ENCODE data around the gene SMOC2. TPM values are rescaled to one million over a fixed set of nuclear protein-coding genes. Genes with fewer than 3 reads are reported as not detected.
"Not testable (repeated sequence)": the region's sequence is repeated elsewhere in the genome, so short reads cannot be mapped to it uniquely, and the experiment has no call there.

SMOC2 gene
- total RNA-seq, 1 experiment from 2014 or later = 0.45 TPM

DNA sequence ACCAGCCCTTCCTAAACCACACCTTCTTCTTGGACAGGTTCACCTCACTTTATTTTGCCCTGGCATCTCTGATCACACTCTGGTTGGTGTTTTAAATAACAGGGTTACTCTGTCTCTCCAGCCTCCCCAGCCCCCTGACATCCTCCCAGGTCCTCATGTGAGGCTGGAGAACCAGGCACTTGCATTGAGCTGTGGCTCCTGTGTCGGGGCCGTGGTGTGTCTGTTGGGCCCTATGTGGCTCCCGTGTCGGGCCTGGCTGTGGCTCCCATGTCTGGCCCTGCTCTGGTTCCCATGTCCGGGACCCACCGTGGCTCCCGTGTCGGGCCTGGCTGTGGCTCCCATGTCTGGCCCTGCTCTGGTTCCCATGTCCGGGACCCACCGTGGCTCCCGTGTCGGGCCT lies 170.0 kb downstream of the SMOC2 start:
- not testable (repeated sequence) for H3K27me3 ChIP-seq (ENCODE audit: control insufficient read depth, insufficient read depth, low read length); H3K4me3 ChIP-seq (ENCODE audit: insufficient read depth, low read depth, low read length); H3K36me3 ChIP-seq (replicated peaks; ENCODE audit: control insufficient read depth, insufficient read depth, low read length); DNase-seq

DNA sequence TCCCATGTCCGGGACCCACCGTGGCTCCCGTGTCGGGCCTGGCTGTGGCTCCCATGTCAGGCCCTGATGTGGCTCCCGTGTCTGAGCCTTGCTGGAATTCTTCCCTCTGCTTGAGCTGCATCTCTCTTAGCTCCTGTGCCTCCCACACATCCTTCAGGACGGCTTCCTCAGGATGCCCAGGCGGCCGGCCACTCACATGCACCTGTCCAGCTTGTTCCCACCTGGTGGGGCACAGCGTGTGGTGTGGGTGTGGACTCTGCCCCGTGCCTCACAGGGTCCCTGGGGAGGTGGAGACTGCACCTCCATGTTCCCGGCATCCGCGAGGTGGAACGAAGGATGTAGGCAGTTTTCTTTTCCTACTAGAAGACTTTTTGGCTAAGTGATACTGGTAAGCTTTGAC lies 170.7 kb downstream of the SMOC2 start:
- H3K36me3 ChIP-seq (replicated peaks; ENCODE audit: control insufficient read depth, insufficient read depth, low read length) = no peaks in the 10 kb centered on the region
- no peaks in the 10 kb centered on the region for H3K27me3 ChIP-seq (ENCODE audit: control insufficient read depth, insufficient read depth, low read length)
- DNase-seq = no peak
- H3K4me3 ChIP-seq (ENCODE audit: insufficient read depth, low read depth, low read length) = no peak overlapping the region

DNA sequence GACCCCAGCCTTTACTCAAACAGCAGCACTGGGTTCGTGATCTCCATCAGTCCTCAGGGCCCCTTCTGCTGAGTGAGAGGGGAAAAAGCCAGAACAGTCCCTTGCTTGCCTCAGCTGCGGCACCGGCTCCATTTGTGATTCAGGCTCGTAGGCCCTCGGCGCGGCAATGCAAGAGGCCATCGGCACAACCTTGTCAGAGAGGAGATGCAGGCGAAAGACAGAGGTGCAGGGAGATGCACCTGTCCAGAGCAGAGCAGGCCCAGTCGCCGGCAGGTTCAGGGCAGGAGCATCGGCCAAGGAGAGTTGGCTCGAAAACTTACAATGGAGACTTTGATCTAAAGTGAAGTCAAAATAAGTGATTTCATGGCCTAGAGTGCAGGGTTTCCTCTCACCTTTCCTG lies 171.6 kb downstream of the SMOC2 start:
- H3K4me3 ChIP-seq (ENCODE audit: insufficient read depth, low read depth, low read length) = no peak overlapping the region
- DNase-seq = no peak
- H3K27me3 ChIP-seq (ENCODE audit: control insufficient read depth, insufficient read depth, low read length) = no peaks in the 10 kb centered on the region
- H3K36me3 ChIP-seq (replicated peaks; ENCODE audit: control insufficient read depth, insufficient read depth, low read length) = no peaks in the 10 kb centered on the region

DNA sequence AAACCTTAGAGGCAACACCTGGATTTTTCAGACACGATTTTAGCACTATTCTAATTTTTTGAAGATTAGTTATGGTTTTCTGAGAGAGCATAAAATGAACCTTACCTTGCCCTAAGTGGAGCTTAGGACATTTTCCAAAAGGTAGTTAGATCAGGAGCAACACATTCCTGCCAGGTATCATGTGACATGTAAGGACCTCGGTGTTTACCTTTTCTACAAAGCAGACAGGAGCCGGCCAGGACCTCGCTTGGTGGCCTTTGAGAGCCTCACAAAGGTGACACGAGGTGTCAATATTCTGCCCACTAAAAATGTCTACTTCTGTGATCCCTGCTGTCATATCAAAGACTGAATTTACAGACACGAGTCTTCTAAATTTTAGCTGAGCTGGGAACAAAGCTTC lies 174.9 kb downstream of the SMOC2 start:
- Histone ChIP-seq H3K4me3 (ENCODE audit: insufficient read depth, low read depth, low read length) (no peak overlapping the region), H3K27me3 (ENCODE audit: control insufficient read depth, insufficient read depth, low read length) (no peaks in the 10 kb centered on the region), H3K36me3 (replicated peaks; ENCODE audit: control insufficient read depth, insufficient read depth, low read length) (no peaks in the 10 kb centered on the region)
- no peak for DNase-seq

DNA sequence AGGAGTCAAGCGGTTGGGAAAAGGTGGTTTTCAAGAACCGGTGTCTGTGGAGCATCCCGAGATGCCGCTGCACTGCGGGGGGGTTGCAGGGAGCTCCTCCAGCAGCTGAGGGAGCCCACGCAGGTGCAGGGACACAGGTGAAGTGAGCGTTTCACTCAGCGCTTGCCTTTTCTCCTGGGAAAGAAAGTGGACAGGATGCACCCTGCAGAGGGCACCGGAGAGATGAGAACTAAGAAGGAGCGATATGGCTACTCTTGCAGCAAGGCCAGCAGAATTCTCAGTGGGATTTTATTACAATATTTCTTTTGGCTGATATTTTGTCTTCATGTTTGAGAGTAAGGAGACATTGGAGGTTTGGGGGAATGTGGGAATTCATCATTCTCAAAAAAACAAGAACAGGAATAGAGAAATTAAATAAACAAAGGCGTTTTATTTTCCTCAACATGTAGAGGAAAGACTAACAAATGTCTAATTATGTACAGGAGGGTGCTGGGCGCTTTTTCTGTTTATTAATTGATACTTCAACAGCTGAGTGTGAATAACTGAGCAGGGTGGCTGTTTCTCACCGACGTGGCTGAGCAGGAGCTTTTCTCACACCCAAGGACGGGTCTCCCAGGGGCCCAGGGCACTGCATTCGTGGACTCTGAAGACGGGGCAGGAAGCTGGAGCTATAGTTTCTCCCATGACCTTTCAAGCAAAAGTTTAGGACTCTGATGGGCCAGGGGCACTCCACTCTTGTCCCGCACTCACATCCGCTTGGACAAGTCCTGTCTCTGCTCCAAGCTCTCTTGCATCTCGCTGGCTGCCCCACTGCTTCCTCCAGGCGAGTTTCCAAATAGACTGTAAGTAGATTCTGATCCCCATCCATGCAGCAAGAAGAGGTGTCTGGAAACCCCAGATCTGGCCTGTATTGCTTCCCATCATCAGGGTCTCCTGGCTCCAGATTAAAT lies 176.1 kb downstream of the SMOC2 start:
- Histone ChIP-seq H3K27me3 (ENCODE audit: control insufficient read depth, insufficient read depth, low read length) (no peaks in the 10 kb centered on the region), H3K4me3 (ENCODE audit: insufficient read depth, low read depth, low read length) (no peak overlapping the region), H3K36me3 (replicated peaks; ENCODE audit: control insufficient read depth, insufficient read depth, low read length) (no peaks in the 10 kb centered on the region)
- peak; percentile 82 for DNase-seq

DNA sequence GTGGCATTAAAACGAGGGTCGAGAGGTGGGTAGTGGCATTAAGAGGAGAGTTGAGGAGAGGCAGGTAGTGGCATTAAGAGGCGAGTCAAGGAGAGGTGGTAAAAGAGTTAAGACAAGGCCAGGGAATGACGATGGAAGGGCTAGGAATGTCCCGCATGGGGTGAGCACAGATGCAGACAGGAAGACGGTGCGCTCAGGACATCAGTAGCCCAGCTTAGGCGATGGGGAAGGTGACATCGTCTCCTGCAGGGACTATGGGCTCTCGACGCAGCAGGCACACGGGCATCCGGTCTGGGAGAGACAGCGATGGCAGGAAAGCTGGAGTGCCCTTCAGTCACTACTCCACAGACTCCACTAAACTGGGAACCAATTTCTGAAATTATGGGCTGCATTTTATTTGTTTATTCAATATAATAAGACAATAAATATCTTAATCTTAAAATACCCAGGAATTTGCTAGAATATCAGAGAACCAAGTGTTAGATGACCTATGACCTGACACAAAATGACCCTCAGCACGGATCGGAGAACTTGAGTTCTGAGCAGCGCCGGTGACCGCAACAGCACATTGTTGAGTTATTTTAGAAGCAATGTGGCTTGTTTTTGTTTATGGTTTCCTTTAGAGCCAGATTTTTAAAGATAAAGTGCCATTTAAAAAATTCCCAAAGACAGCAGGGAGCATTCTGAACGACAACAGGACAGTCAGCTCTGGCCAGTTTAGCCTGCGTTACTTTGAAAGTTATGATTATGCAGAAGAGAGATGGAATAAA lies 177.7 kb downstream of the SMOC2 start:
- DNase-seq = no peak
- Histone ChIP-seq H3K36me3 (replicated peaks; ENCODE audit: control insufficient read depth, insufficient read depth, low read length) (no peaks in the 10 kb centered on the region), H3K27me3 (ENCODE audit: control insufficient read depth, insufficient read depth, low read length) (no peaks in the 10 kb centered on the region), H3K4me3 (ENCODE audit: insufficient read depth, low read depth, low read length) (no peak overlapping the region)

DNA sequence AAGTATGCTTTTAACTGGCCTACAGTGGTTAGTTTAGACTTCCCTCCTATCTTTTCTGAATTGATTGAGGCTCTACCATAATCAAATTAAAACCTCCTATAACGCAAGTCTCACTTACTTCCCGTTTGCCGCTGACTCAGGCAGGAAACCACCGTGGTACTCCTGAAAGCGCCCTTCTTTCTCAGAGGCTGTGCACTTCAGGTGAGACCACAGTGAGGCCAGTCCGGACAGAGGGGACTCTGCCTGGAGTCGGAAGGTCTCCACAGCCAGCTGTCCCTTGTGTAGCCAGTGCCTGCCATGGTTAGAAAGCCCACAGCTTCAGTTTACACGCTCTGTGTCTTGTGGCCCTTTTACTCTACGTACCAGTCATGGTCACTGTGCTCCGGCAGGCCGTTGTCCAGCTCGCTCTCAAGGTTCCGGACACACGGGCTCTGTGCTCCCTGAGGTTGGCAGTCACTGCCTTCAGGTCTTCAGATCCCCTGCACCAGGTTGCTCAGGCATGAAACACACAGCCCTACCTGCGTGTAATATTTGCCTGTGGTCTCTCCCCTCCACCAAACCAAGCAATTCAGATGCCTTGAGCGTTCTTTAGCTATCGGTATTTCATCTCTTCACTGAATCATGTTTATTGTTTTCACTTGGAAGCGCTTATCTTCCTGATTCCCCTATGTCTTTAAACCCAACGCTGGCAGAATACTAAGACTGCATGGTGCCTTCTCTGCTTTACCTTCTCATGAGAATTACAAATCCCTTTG lies 178.8 kb downstream of the SMOC2 start:
- H3K27me3 ChIP-seq (ENCODE audit: control insufficient read depth, insufficient read depth, low read length) = no peaks in the 10 kb centered on the region
- no peaks in the 10 kb centered on the region for H3K36me3 ChIP-seq (replicated peaks; ENCODE audit: control insufficient read depth, insufficient read depth, low read length)
- no peak for DNase-seq
- H3K4me3 ChIP-seq (ENCODE audit: insufficient read depth, low read depth, low read length) = no peak overlapping the region

DNA sequence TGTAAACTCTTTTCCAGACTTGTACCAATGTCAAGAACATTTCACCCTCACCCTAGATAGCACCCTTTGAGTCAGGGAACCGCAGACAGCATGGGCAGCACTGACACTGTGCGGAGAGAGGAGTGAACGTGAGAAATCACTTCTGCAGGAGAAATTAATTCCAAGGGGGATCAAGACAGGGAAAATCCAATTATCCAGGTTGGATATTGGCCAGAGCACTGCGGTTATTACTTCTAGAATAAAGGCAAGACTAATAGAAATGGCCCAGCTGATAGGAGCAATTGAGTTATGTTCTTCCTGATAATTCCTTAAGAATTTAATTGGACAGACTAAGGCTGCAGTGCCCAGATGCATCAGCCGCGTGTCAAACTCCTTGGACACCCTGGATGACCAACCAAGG lies 179.6 kb downstream of the SMOC2 start:
- H3K27me3 ChIP-seq (ENCODE audit: control insufficient read depth, insufficient read depth, low read length) = no peaks in the 10 kb centered on the region
- no peak for DNase-seq
- no peak overlapping the region for H3K4me3 ChIP-seq (ENCODE audit: insufficient read depth, low read depth, low read length)
- no peaks in the 10 kb centered on the region for H3K36me3 ChIP-seq (replicated peaks; ENCODE audit: control insufficient read depth, insufficient read depth, low read length)

DNA sequence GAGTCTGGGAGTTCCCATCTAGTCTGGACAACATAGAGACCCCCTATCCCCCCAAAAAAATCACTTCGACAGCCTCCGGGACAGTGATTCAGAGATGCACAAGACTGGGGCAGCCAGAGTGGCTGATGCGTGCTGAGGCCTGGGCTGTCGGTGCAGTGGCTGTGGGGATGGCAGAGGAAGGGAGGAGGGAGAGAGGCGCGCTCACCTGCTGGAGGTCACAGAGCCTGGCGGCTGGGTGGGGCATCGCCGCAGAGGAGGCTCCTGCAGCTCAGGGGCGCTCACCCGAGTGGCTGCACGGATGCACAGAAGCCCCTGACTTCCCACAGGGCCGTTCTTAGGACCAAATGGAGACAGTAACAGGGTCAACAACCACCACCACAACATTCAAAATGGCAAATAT lies 182.8 kb downstream of the SMOC2 start:
- H3K4me3 ChIP-seq (ENCODE audit: insufficient read depth, low read depth, low read length) = no peak overlapping the region
- no peaks in the 10 kb centered on the region for H3K36me3 ChIP-seq (replicated peaks; ENCODE audit: control insufficient read depth, insufficient read depth, low read length)
- no peaks in the 10 kb centered on the region for H3K27me3 ChIP-seq (ENCODE audit: control insufficient read depth, insufficient read depth, low read length)
- DNase-seq = peak; percentile 83

DNA sequence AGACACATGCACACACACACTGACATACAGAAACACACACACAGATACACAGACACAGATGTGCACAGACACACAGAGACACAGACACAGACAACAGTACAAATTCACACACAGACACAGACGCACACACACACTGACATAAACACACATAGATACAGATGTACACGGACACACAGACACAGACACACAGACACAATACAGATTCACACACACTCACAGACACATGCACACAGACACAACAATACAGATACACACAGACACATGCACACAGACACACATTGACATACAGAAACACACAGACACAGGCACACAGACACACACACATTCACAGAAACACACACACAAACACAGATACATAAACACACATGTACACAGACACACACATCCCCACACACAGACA lies 183.6 kb downstream of the SMOC2 start:
- no peak for DNase-seq
- H3K27me3 ChIP-seq (ENCODE audit: control insufficient read depth, insufficient read depth, low read length) = no peaks in the 10 kb centered on the region
- H3K4me3 ChIP-seq (ENCODE audit: insufficient read depth, low read depth, low read length) = no peak overlapping the region
- H3K36me3 ChIP-seq (replicated peaks; ENCODE audit: control insufficient read depth, insufficient read depth, low read length) = no peaks in the 10 kb centered on the region

DNA sequence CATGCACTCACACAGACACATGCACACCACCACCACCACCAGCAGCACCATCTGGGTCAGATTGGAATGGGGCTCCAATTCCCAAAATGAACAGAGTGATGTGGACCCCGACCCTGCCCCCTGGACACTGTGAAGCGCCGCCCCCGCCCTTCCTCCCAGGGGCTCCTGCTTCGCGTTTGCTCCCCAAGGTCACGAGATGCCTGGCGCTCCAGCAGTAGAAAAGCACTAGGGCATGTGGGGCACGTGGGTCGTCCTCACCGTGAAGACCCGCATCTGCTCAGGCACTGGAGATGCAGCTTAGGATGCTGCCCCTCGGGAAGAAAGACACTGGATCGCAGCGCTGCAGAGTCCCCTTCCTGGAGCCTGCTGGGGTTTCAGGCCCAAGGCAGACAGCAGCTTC lies 184.0 kb downstream of the SMOC2 start:
- no peak overlapping the region for H3K4me3 ChIP-seq (ENCODE audit: insufficient read depth, low read depth, low read length)
- no peaks in the 10 kb centered on the region for H3K36me3 ChIP-seq (replicated peaks; ENCODE audit: control insufficient read depth, insufficient read depth, low read length)
- H3K27me3 ChIP-seq (ENCODE audit: control insufficient read depth, insufficient read depth, low read length) = no peaks in the 10 kb centered on the region
- no peak for DNase-seq

DNA sequence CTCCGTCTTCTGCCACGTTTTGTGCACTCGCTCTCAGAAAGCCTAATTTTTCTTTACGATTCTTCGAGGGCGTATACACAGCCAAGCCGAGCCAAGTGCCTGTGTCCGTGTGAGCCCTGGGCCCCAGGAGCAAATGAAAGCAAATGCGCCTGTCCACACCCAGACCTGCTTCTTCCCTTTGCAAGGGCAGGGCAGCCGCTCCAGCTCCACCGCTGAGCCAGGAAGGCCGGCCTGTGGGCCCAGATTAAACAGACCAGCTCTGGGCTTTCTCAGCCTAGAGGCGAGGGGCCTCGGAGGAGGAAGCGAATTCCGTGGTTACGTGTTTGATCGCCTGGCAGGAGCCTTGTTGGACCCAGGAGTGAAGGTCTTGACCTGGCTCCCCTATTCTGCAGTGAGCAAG lies 184.6 kb downstream of the SMOC2 start:
- DNase-seq = no peak
- no peaks in the 10 kb centered on the region for H3K36me3 ChIP-seq (replicated peaks; ENCODE audit: control insufficient read depth, insufficient read depth, low read length)
- H3K4me3 ChIP-seq (ENCODE audit: insufficient read depth, low read depth, low read length) = no peak overlapping the region
- H3K27me3 ChIP-seq (ENCODE audit: control insufficient read depth, insufficient read depth, low read length) = no peaks in the 10 kb centered on the region

DNA sequence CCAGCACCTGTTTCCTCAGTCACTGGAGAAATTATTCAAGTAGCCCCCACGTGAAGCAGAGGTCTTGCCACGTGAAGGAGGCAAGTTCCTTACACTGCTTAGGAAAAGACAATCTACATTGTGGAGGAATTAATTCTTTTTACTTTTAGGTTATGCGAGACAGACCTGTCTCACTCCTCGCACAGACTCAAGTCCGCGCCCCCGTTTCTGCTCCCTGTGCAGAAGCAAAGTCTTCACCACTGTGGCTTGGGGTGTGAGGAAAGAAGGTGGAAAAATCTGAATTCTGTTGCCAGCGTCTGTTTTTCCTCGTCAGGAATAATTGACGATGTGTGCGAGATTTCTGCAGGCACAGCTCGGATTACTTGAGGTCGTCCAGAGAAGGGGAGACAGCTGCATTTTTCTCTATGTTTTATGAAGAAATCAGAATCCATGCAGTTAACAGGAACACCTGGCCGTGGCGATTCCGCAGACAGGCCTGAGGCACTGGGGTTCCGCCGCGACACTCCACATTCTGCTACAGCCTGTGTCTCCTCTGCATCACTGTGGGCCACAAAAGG lies 185.1 kb downstream of the SMOC2 start:
- Histone ChIP-seq H3K36me3 (replicated peaks; ENCODE audit: control insufficient read depth, insufficient read depth, low read length) (no peaks in the 10 kb centered on the region), H3K27me3 (ENCODE audit: control insufficient read depth, insufficient read depth, low read length) (no peaks in the 10 kb centered on the region), H3K4me3 (ENCODE audit: insufficient read depth, low read depth, low read length) (no peak overlapping the region)
- DNase-seq = no peak

DNA sequence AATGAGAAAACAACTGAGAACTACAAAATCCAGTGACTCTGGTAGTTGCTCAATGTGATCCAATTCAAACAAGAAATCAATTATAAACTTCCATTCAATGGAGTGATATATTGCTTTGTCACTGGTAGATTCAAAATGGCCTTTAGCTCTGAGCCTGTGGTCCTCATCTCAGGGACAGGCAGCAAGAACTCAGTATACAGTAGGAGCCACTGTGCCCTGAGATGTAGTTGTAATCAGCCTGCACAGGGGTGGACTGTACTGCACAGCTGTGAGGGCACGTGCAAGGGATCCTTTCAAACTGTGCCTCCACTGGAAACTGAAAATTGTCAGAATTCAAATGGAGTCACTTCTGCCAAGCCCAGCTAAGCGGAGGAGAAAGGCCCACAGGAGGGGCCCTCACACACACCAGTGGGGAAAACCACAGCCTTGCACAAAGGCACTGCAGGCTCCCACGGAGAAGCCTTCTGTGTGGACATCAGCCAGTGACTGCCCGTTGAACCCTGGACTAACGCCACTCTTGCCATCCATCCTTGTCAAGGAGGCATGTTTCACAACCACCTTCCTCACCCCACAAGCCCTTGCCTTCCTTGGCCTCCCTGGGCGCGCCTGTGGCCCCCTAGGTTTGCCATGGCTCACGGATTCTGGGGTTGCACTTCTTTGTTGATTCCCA lies 186.7 kb downstream of the SMOC2 start:
- no peak overlapping the region for H3K4me3 ChIP-seq (ENCODE audit: insufficient read depth, low read depth, low read length)
- DNase-seq = no peak

More for the DNA sequence above, 186.7 kb downstream of the SMOC2 start:
- H3K36me3 ChIP-seq (replicated peaks; ENCODE audit: control insufficient read depth, insufficient read depth, low read length) = no peaks in the 10 kb centered on the region
- no peaks in the 10 kb centered on the region for H3K27me3 ChIP-seq (ENCODE audit: control insufficient read depth, insufficient read depth, low read length)

Data from H7 (cell line).